Activated T-helper 2 cell treated with anti-CD3 and anti-CD28 coated beads, Interferon-gamma antibody, Interleukin-2, Interleukin-4, amounts not matched to agents 10 μg/mL and 5 μg/mL and 100 μg/mL, durations not matched to agents 14 hours and 24 hours and 36 hours (primary cell): Measurements from ENCODE around the gene PTCSC3. TPM values are rescaled to one million over a fixed set of nuclear protein-coding genes. Genes with fewer than 3 reads are reported as not detected.

Experiments
- DNase-seq: peaks from one replicate; pipeline ENCODE4 v3.0.0; 2021; ENCODE audit warnings: low spot score
- H3K27ac Mint-ChIP-seq: one replicate; pipeline ENCODE4 v1.8.0; 2021; ENCODE audit warnings: mixed read lengths
- H3K27me3 Mint-ChIP-seq: one replicate; pipeline ENCODE4 v1.8.0; 2021; ENCODE audit warnings: low read depth, mixed read lengths
- H3K36me3 Mint-ChIP-seq: one replicate; pipeline ENCODE4 v1.8.0; 2021; ENCODE audit warnings: low read depth, mixed read lengths
- H3K4me1 Mint-ChIP-seq: one replicate; pipeline ENCODE4 v1.8.0; 2021; ENCODE audit warnings: low read depth, mixed read lengths
- H3K4me3 Mint-ChIP-seq: one replicate; pipeline ENCODE4 v1.8.0; 2021; ENCODE audit warnings: low read depth, mild to moderate bottlenecking, moderate library complexity, mixed read lengths
- H3K9me3 Mint-ChIP-seq: one replicate; pipeline ENCODE4 v1.8.0; 2021; ENCODE audit warnings: mixed read lengths
- intact Hi-C: fragments of 100-400 bp; cut with micrococcal nuclease; formaldehyde crosslinking; loops from one replicate; pipeline ENCODE4 v1.15.1; 2023
- total RNA-seq: library from RNA; stranded (reverse); gene quantifications from 2 replicates; pipeline ENCODE4 v1.2.3, GENCODE V29; 2022

The PTCSC3 gene
- total RNA-seq: not detected in 2 replicates

- no peak within 1 kb of the TSS for H3K4me3 Mint-ChIP-seq
- no peaks in the 10 kb centered on the region for H3K9me3 Mint-ChIP-seq
- no peaks in the 10 kb centered on the region for H3K4me1 Mint-ChIP-seq
- peaks cover 8% of the 10 kb centered on the region for H3K27me3 Mint-ChIP-seq
- no peak for DNase-seq
- intact Hi-C loops: no loop called here
- no peaks in the 10 kb centered on the region for H3K36me3 Mint-ChIP-seq
- H3K27ac Mint-ChIP-seq: no peak within 1 kb of the TSS
These were observed at the start of gene PTCSC3 for GRCh38 chr14:36176524-36176923. Gene PTCSC3 (minus strand): TSS chr14:36176722.

DNA sequence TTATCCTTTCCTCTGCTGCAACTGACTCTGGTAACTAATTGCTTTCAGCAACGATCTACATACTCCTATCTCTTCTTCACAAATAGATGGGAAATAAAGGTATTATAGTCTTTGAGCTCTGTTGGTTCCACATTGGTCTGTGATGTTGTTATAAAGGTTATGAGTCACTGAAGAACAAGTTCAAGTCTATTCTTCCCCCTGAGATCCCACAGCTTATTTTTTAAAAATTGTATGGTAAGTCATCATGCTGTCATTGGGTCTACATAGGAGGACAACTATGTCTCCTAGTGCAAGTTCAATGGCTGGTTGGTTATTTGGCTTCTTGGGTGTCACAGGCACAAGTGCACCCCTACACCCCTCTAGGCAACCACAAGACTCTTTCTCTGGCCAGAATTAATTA, 49.6 kb upstream of the PTCSC3 start:
- no peaks in the 10 kb centered on the region for H3K4me1 Mint-ChIP-seq

GRCh38 chr14:36224176-36224575, 47.7 kb upstream of the PTCSC3 start:
- intact Hi-C loops: no loop called here
- no peaks in the 10 kb centered on the region for H3K36me3 Mint-ChIP-seq
- no peaks in the 10 kb centered on the region for H3K9me3 Mint-ChIP-seq
- DNase-seq: no peak
- H3K4me3 Mint-ChIP-seq: no peak overlapping the region
- H3K27me3 Mint-ChIP-seq: peaks cover 3% of the 10 kb centered on the region
- H3K4me1 Mint-ChIP-seq: no peaks in the 10 kb centered on the region
- no peak overlapping the region for H3K27ac Mint-ChIP-seq

More for the DNA sequence above, 49.6 kb upstream of the PTCSC3 start:
- Mint-ChIP-seq H3K4me3 (no peak overlapping the region), H3K36me3 (no peaks in the 10 kb centered on the region), H3K9me3 (no peaks in the 10 kb centered on the region), H3K27ac (no peak overlapping the region), H3K27me3 (peaks cover 1% of the 10 kb centered on the region)
- intact Hi-C loops: no loop called here
- DNase-seq: no peak

- no peaks in the 10 kb centered on the region for H3K36me3 Mint-ChIP-seq
- H3K4me3 Mint-ChIP-seq: no peak overlapping the region
- H3K27ac Mint-ChIP-seq: no peak overlapping the region
- H3K9me3 Mint-ChIP-seq: no peaks in the 10 kb centered on the region
- H3K27me3 Mint-ChIP-seq: peaks cover 3% of the 10 kb centered on the region
- H3K4me1 Mint-ChIP-seq: no peaks in the 10 kb centered on the region
- DNase-seq: no peak
- intact Hi-C loops: no loop called here
These were observed 47.0 kb upstream of the PTCSC3 start for GRCh38 chr14:36223558-36223957.

DNA sequence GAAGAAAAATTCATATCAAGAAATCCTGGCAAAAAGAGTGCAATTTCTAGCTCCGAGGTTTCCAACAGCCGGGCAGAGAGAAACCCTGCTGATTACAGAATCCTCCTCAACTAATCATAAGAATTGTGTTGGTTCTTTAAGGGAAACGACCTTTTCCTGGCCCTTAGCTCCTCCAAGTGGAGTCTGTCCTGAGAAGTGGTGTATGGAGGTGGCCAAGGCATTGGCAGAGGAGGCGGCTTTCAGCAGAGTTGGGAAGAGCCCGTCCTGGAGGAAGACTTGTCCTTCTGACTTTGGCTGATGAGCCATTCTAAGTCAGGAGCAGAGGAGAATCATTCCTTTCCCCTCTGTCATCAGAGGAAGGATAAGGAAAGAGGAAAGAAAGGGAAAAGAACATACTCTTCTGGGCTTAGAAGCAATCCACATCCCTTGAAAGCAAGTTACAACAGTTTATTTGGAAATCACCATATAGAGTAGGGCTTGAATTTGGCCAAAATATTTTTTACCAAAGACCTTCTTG, 46.5 kb upstream of the PTCSC3 start:
- H3K27me3 Mint-ChIP-seq: peaks cover 3% of the 10 kb centered on the region
- intact Hi-C loops: no loop called here
- H3K36me3 Mint-ChIP-seq: no peaks in the 10 kb centered on the region
- no peaks in the 10 kb centered on the region for H3K9me3 Mint-ChIP-seq
- DNase-seq: no peak
- no peak overlapping the region for H3K27ac Mint-ChIP-seq
- H3K4me3 Mint-ChIP-seq: no peak overlapping the region
- H3K4me1 Mint-ChIP-seq: peaks cover 2% of the 10 kb centered on the region

- intact Hi-C loops: no loop called here
- Mint-ChIP-seq H3K4me1 (peaks cover 7% of the 10 kb centered on the region), H3K4me3 (no peak overlapping the region), H3K9me3 (no peaks in the 10 kb centered on the region), H3K27me3 (peaks cover 3% of the 10 kb centered on the region), H3K36me3 (no peaks in the 10 kb centered on the region), H3K27ac (no peak overlapping the region)
- DNase-seq: no peak
These were observed 45.8 kb upstream of the PTCSC3 start for GRCh38 chr14:36222337-36222736.

GRCh38 chr14:36221112-36221511, 44.6 kb upstream of the PTCSC3 start:
- H3K36me3 Mint-ChIP-seq: no peaks in the 10 kb centered on the region
- intact Hi-C loops: no loop called here

DNA sequence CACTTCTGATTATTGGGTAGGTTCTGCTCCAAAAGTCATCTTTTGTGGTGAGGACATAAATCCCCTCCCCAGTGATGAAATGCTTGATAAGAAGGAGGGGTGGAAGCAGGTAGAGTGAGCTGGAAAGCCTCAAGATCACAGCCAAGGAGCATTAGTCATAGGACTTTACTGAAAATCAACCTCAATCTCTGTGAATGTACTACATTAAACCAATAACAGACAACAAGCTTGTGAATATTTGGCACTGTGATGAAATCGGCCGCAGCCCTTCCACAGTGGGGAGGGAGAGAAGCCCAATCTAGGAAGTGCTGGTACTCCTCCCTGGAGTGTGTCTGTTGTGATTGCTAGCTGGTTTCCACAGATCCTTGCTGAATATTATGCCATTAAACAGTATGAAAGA, 41.2 kb upstream of the PTCSC3 start:
- H3K27me3 Mint-ChIP-seq: peaks cover 2% of the 10 kb centered on the region
- peaks cover 13% of the 10 kb centered on the region for H3K4me1 Mint-ChIP-seq
- no peak overlapping the region for H3K4me3 Mint-ChIP-seq
- intact Hi-C loops: loop anchor here (10.0 kb wide), 1 partner anchor 47 kb away; no protein-coding TSS in a partner anchor
- no peaks in the 10 kb centered on the region for H3K9me3 Mint-ChIP-seq
- DNase-seq: no peak
- no peaks in the 10 kb centered on the region for H3K36me3 Mint-ChIP-seq
- peak overlapping the region; percentile 15 for H3K27ac Mint-ChIP-seq

More at GRCh38 chr14:36221112-36221511, 44.6 kb upstream of the PTCSC3 start:
- DNase-seq: no peak
- Mint-ChIP-seq H3K9me3 (no peaks in the 10 kb centered on the region), H3K4me3 (no peak overlapping the region), H3K27me3 (peaks cover 3% of the 10 kb centered on the region), H3K4me1 (peaks cover 13% of the 10 kb centered on the region), H3K27ac (no peak overlapping the region)

DNA sequence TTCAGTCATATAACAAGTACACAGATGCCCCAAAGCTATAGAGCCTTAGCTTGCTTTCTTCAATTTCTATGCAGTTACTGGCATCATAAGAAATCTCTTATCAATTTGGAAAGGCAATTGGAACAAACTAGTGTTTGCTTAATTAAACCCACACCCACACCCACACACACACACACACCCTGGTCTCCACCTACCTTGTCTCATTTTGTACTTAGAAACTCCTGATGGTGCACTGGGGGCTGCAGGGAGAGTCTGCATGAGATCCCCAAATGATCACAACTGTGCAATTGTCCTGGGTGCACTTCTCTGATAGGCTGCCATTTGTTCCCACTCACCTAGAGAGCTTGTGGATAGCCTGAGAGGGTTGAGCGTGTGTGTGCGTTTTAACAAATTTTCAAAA, 40.5 kb upstream of the PTCSC3 start:
- no peak for DNase-seq
- no peaks in the 10 kb centered on the region for H3K36me3 Mint-ChIP-seq
- peaks cover 2% of the 10 kb centered on the region for H3K27me3 Mint-ChIP-seq
- no peak overlapping the region for H3K4me3 Mint-ChIP-seq
- H3K4me1 Mint-ChIP-seq: peaks cover 17% of the 10 kb centered on the region
- no peaks in the 10 kb centered on the region for H3K9me3 Mint-ChIP-seq
- intact Hi-C loops: loop anchor here (10.0 kb wide), 1 partner anchor 48 kb away; no protein-coding TSS in a partner anchor
- H3K27ac Mint-ChIP-seq: peak overlapping the region; percentile 2

- intact Hi-C loops: loop anchor here (10.0 kb wide), 1 partner anchor 50 kb away; no protein-coding TSS in a partner anchor
- DNase-seq: no peak
- H3K4me1 Mint-ChIP-seq: peaks cover 17% of the 10 kb centered on the region
- H3K4me3 Mint-ChIP-seq: no peak overlapping the region
- H3K9me3 Mint-ChIP-seq: no peaks in the 10 kb centered on the region
- H3K27ac Mint-ChIP-seq: no peak overlapping the region
- H3K36me3 Mint-ChIP-seq: no peaks in the 10 kb centered on the region
- no peaks in the 10 kb centered on the region for H3K27me3 Mint-ChIP-seq
These were observed 38.7 kb upstream of the PTCSC3 start for GRCh38 chr14:36215217-36215598.

GRCh38 chr14:36214476-36215216, 38.1 kb upstream of the PTCSC3 start:
- H3K9me3 Mint-ChIP-seq: no peaks in the 10 kb centered on the region
- H3K4me3 Mint-ChIP-seq: no peak overlapping the region
- no peak for DNase-seq
- peaks cover 17% of the 10 kb centered on the region for H3K4me1 Mint-ChIP-seq
- no peak overlapping the region for H3K27ac Mint-ChIP-seq
- H3K36me3 Mint-ChIP-seq: no peaks in the 10 kb centered on the region
- H3K27me3 Mint-ChIP-seq: no peaks in the 10 kb centered on the region
- intact Hi-C loops: loop anchor here (5.0 to 10.0 kb wide), 2 partner anchors 50 to 103 kb away; no protein-coding TSS in a partner anchor

DNA sequence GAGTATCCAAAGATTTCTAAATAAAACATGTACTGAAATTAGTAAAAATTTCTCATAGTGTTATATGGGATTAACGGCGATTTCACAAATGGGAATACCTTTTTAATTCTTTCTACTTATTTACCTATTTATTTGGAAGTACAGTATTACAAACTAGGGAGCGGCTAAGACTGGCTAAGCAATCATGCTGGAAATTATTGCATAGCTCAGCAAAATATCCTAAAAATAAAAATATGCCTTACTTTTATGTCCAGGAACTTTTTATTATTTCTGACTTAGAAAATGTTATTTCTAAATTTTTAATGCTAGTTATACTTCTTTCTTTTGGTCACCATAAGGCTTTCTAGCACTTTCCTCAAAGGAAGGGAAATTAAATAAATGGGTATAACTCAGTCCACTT, 36.5 kb upstream of the PTCSC3 start:
- Mint-ChIP-seq H3K36me3 (no peaks in the 10 kb centered on the region), H3K4me1 (peaks cover 16% of the 10 kb centered on the region)
- intact Hi-C loops: loop anchor here (5.0 to 10.0 kb wide), 2 partner anchors 52 to 104 kb away; no protein-coding TSS in a partner anchor

GRCh38 chr14:36212577-36212976, 36.1 kb upstream of the PTCSC3 start:
- H3K27me3 Mint-ChIP-seq: no peaks in the 10 kb centered on the region
- H3K27ac Mint-ChIP-seq: no peak overlapping the region
- H3K4me3 Mint-ChIP-seq: no peak overlapping the region
- H3K9me3 Mint-ChIP-seq: no peaks in the 10 kb centered on the region
- DNase-seq: no peak
- H3K4me1 Mint-ChIP-seq: peaks cover 12% of the 10 kb centered on the region
- intact Hi-C loops: loop anchor here (5.0 to 10.0 kb wide), 2 partner anchors 52 to 105 kb away; no protein-coding TSS in a partner anchor
- H3K36me3 Mint-ChIP-seq: no peaks in the 10 kb centered on the region

More for the DNA sequence above, 36.5 kb upstream of the PTCSC3 start:
- no peak overlapping the region for H3K27ac Mint-ChIP-seq
- H3K9me3 Mint-ChIP-seq: no peaks in the 10 kb centered on the region
- no peak for DNase-seq
- no peaks in the 10 kb centered on the region for H3K27me3 Mint-ChIP-seq
- no peak overlapping the region for H3K4me3 Mint-ChIP-seq
